WTC11 (cell line): ENCODE results near the gene ISG15. TPM values are rescaled to one million over a fixed set of nuclear protein-coding genes. Genes with fewer than 3 reads are reported as not detected.

Experiments used
- ATAC-seq: fragments of 200-7000 bp; cut with Tn5 transposase; 2 replicates; pipeline ENCODE4 v1.10.0; 2021; ENCODE audit warnings: mild to moderate bottlenecking, moderate library complexity
- CTCF ChIA-PET: fragments of 300-600 bp; sonication (Branson Sonifier 250); formaldehyde crosslinking; loops from one replicate; lab custom pipeline; 2021; ENCODE audit warnings: antibody characterized with exemption; lab: Charles Lee
- POLR2A ChIA-PET: fragments of 350-600 bp; sonication (Branson Sonifier 250); formaldehyde crosslinking; loops from one replicate; lab custom pipeline; 2021; ENCODE audit warnings: antibody characterized with exemption; lab: Charles Lee
- DNase-seq: peaks from one replicate; pipeline ENCODE4 v3.0.0; 2021; ENCODE audit warnings: low spot score
- H3K27ac Mint-ChIP-seq: 2 replicates; pipeline ENCODE4 v1.8.0; 2021; ENCODE audit warnings: mixed read lengths
- H3K27me3 Mint-ChIP-seq: 2 replicates; pipeline ENCODE4 v1.8.0; 2021; ENCODE audit warnings: low read depth, mild to moderate bottlenecking, moderate library complexity, mixed read lengths
- H3K36me3 Mint-ChIP-seq: 2 replicates; pipeline ENCODE4 v1.8.0; 2021; ENCODE audit warnings: mixed read lengths
- H3K4me1 Mint-ChIP-seq: 2 replicates; pipeline ENCODE4 v1.8.0; 2022; ENCODE audit warnings: mixed read lengths
- H3K4me3 Mint-ChIP-seq: 2 replicates; pipeline ENCODE4 v1.8.0; 2021; ENCODE audit warnings: mild to moderate bottlenecking, moderate library complexity, mixed read lengths
- H3K9me3 Mint-ChIP-seq: 2 replicates; pipeline ENCODE4 v1.8.0; 2021; ENCODE audit warnings: mixed read lengths
- ESRRA ChIP-seq: sonication (generic); formaldehyde crosslinking; IDR thresholded peaks from 2 replicates; pipeline ENCODE4 v1.8.1; 2022; ENCODE audit warnings: mild to moderate bottlenecking, missing genetic modification reagents, borderline replicate concordance
- GTF2I ChIP-seq: fragments of 250-450 bp; sonication (Bioruptor Pico); conservative IDR thresholded peaks from 2 replicates; pipeline ENCODE4 v1.4.0; 2021; ENCODE audit warnings: mild to moderate bottlenecking
- JAZF1 ChIP-seq: fragments of 250-450 bp; sonication (Bioruptor Pico); IDR thresholded peaks from 2 replicates; pipeline ENCODE4 v1.9.0; 2021; ENCODE audit warnings: moderate library complexity, mild to moderate bottlenecking, inconsistent platforms
- MYBL2 ChIP-seq: sonication (generic); formaldehyde crosslinking; IDR thresholded peaks from 2 replicates; pipeline ENCODE4 v1.8.1; 2023; ENCODE audit warnings: mild to moderate bottlenecking, moderate library complexity, missing genetic modification reagents
- NFATC4 ChIP-seq: fragments of 250-450 bp; sonication (Bioruptor Pico); IDR thresholded peaks from 2 replicates; pipeline ENCODE4 v1.9.0; 2021; ENCODE audit warnings: mild to moderate bottlenecking
- NR2C2 ChIP-seq: sonication (generic); formaldehyde crosslinking; IDR thresholded peaks from 2 replicates; pipeline ENCODE4 v1.8.0; 2022; ENCODE audit warnings: mild to moderate bottlenecking, missing genetic modification reagents
- RORB ChIP-seq: fragments of 250-450 bp; sonication (Bioruptor Pico); IDR thresholded peaks from 2 replicates; pipeline ENCODE4 v1.9.0; 2021; ENCODE audit warnings: mild to moderate bottlenecking
- SMAD3 ChIP-seq: sonication (generic); formaldehyde crosslinking; IDR thresholded peaks from 2 replicates; pipeline ENCODE4 v1.8.0; 2022; ENCODE audit warnings: missing genetic modification reagents, mild to moderate bottlenecking, borderline replicate concordance
- SP1 ChIP-seq: sonication (generic); formaldehyde crosslinking; conservative IDR thresholded peaks from 2 replicates; pipeline ENCODE4 v1.8.1; 2022; ENCODE audit warnings: missing genetic modification reagents
- ZNF138 ChIP-seq: sonication (generic); formaldehyde crosslinking; conservative IDR thresholded peaks from 2 replicates; pipeline ENCODE4 v1.8.1; 2022; ENCODE audit warnings: mild to moderate bottlenecking, moderate library complexity, missing genetic modification reagents
- ZNF232 ChIP-seq: sonication (generic); formaldehyde crosslinking; IDR thresholded peaks from 2 replicates; pipeline ENCODE4 v1.8.0; 2022; ENCODE audit warnings: mild to moderate bottlenecking, missing genetic modification reagents
- total RNA-seq: library from RNA; stranded (reverse); gene quantifications from 3 replicates; pipeline ENCODE4 v1.2.3, GENCODE V29; 2021
- TF ChIP-seq, protein P1 (sequence below): fragments of 250-450 bp; sonication (Bioruptor Pico); IDR thresholded peaks from 2 replicates; pipeline ENCODE4 v1.9.0; 2021; ENCODE audit warnings: mild to moderate bottlenecking
- TF ChIP-seq, protein P2 (sequence below): fragments of 250-450 bp; sonication (Bioruptor Pico); IDR thresholded peaks from 2 replicates; pipeline ENCODE4 v1.8.0; 2021; ENCODE audit warnings: mild to moderate bottlenecking
- TF ChIP-seq, protein P3 (sequence below): sonication (generic); formaldehyde crosslinking; conservative IDR thresholded peaks from 2 replicates; pipeline ENCODE4 v1.8.1; 2023; ENCODE audit warnings: mild to moderate bottlenecking, low read depth, missing genetic modification reagents, moderate library complexity
- TF ChIP-seq, protein P4 (sequence below): sonication (generic); formaldehyde crosslinking; IDR thresholded peaks from 2 replicates; pipeline ENCODE4 v1.8.0; 2022; ENCODE audit warnings: mild to moderate bottlenecking, missing genetic modification reagents
- TF ChIP-seq, protein P5 (sequence below): fragments of 250-450 bp; sonication (Bioruptor Pico); IDR thresholded peaks from 2 replicates; pipeline ENCODE4 v1.9.0; 2021; ENCODE audit warnings: mild to moderate bottlenecking, borderline replicate concordance
- TF ChIP-seq, protein P6 (sequence below): sonication (generic); formaldehyde crosslinking; IDR thresholded peaks from 2 replicates; pipeline ENCODE4 v1.8.1; 2023; ENCODE audit warnings: mild to moderate bottlenecking, missing genetic modification reagents
- TF ChIP-seq, protein P7 (sequence below): sonication (generic); formaldehyde crosslinking; IDR thresholded peaks from 2 replicates; pipeline ENCODE4 v1.8.0; 2022; ENCODE audit warnings: mild to moderate bottlenecking, missing genetic modification reagents

ISG15 gene
- total RNA-seq, 1 experiment from 2014 or later, result 29.5 TPM

DNA sequence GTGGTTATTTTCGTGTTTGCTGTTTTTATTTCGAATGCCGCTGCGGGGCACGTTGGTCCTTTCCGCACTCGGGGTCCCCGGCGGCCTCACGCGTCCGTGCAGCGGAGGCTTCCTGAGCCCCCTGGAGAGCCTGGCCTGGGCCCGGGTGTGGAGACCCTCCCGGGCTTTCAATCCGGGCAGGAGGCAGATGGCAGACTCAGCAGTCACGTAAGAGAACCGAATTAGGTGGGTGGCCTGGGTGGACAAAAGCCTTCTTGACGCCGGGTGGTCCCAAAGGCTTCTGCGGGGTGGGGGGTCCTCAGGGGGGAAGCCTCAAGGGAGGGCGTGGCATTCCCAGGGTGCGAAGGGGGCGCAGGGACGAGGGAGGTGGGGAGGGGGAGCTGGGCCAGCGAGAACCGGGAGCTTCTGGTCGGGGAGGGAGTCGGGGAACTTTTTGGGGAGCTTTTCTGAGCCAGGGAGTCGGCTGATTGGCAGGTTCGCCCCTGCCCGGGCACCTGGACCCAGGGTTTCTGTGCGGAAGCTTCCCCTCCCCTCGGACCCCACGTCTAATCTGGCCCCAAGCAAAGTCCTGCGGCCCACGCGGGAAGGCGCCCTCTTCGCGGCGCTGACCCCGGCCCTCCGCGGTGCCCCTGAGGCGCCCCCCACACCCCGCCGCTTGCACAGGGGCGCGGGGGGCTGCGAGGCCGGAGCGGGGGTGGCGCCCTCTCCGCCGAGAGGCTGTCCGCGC lies 12.1 kb upstream of the ISG15 start:
- H3K4me1 Mint-ChIP-seq, result peaks cover 15% of the 10 kb centered on the region
- DNase-seq (no peak), ATAC-seq (no peak)
- peaks cover 72% of the 10 kb centered on the region for H3K27me3 Mint-ChIP-seq
- no peak overlapping the region for H3K27ac Mint-ChIP-seq
- peak overlapping the region; percentile 70 for H3K4me3 Mint-ChIP-seq
- TF ChIP-seq, protein P1, sequence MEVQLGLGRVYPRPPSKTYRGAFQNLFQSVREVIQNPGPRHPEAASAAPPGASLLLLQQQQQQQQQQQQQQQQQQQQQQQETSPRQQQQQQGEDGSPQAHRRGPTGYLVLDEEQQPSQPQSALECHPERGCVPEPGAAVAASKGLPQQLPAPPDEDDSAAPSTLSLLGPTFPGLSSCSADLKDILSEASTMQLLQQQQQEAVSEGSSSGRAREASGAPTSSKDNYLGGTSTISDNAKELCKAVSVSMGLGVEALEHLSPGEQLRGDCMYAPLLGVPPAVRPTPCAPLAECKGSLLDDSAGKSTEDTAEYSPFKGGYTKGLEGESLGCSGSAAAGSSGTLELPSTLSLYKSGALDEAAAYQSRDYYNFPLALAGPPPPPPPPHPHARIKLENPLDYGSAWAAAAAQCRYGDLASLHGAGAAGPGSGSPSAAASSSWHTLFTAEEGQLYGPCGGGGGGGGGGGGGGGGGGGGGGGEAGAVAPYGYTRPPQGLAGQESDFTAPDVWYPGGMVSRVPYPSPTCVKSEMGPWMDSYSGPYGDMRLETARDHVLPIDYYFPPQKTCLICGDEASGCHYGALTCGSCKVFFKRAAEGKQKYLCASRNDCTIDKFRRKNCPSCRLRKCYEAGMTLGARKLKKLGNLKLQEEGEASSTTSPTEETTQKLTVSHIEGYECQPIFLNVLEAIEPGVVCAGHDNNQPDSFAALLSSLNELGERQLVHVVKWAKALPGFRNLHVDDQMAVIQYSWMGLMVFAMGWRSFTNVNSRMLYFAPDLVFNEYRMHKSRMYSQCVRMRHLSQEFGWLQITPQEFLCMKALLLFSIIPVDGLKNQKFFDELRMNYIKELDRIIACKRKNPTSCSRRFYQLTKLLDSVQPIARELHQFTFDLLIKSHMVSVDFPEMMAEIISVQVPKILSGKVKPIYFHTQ (CRISPR knock-in tag), result no peak
- TF ChIP-seq MYBL2 (no peak), NFATC4 (CRISPR knock-in tag) (no peak), GTF2I (CRISPR knock-in tag) (no peak)
- TF ChIP-seq, protein P2, sequence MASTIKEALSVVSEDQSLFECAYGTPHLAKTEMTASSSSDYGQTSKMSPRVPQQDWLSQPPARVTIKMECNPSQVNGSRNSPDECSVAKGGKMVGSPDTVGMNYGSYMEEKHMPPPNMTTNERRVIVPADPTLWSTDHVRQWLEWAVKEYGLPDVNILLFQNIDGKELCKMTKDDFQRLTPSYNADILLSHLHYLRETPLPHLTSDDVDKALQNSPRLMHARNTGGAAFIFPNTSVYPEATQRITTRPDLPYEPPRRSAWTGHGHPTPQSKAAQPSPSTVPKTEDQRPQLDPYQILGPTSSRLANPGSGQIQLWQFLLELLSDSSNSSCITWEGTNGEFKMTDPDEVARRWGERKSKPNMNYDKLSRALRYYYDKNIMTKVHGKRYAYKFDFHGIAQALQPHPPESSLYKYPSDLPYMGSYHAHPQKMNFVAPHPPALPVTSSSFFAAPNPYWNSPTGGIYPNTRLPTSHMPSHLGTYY (CRISPR knock-in tag), result no peak
- TF ChIP-seq, protein P3, sequence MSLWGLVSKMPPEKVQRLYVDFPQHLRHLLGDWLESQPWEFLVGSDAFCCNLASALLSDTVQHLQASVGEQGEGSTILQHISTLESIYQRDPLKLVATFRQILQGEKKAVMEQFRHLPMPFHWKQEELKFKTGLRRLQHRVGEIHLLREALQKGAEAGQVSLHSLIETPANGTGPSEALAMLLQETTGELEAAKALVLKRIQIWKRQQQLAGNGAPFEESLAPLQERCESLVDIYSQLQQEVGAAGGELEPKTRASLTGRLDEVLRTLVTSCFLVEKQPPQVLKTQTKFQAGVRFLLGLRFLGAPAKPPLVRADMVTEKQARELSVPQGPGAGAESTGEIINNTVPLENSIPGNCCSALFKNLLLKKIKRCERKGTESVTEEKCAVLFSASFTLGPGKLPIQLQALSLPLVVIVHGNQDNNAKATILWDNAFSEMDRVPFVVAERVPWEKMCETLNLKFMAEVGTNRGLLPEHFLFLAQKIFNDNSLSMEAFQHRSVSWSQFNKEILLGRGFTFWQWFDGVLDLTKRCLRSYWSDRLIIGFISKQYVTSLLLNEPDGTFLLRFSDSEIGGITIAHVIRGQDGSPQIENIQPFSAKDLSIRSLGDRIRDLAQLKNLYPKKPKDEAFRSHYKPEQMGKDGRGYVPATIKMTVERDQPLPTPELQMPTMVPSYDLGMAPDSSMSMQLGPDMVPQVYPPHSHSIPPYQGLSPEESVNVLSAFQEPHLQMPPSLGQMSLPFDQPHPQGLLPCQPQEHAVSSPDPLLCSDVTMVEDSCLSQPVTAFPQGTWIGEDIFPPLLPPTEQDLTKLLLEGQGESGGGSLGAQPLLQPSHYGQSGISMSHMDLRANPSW (CRISPR knock-in tag), result no peak
- TF ChIP-seq, protein P4, sequence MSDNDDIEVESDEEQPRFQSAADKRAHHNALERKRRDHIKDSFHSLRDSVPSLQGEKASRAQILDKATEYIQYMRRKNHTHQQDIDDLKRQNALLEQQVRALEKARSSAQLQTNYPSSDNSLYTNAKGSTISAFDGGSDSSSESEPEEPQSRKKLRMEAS (CRISPR knock-in tag), result 0 out of 2 replicates have a peak, but pooled peaks have one; percentile 57
- TF ChIP-seq, all 79 proteins: peak for 1
- no peaks in the 10 kb centered on the region for H3K9me3 Mint-ChIP-seq
- H3K36me3 Mint-ChIP-seq, result no peaks in the 10 kb centered on the region
- ChIA-PET CTCF (interaction anchor here (0.6 to 4.1 kb wide), 18 partner anchors 9 to 338 kb away, joined by 3 to 47 read pairs (median 8); partner anchors contain the start of genes AGRN, ISG15, PERM1 and PLEKHN1), POLR2A (interaction anchor here (1.4 to 2.9 kb wide), 2 partner anchors 13 to 18 kb away, joined by 8 to 11 read pairs; partner anchors contain the start of genes AGRN and ISG15)

DNA sequence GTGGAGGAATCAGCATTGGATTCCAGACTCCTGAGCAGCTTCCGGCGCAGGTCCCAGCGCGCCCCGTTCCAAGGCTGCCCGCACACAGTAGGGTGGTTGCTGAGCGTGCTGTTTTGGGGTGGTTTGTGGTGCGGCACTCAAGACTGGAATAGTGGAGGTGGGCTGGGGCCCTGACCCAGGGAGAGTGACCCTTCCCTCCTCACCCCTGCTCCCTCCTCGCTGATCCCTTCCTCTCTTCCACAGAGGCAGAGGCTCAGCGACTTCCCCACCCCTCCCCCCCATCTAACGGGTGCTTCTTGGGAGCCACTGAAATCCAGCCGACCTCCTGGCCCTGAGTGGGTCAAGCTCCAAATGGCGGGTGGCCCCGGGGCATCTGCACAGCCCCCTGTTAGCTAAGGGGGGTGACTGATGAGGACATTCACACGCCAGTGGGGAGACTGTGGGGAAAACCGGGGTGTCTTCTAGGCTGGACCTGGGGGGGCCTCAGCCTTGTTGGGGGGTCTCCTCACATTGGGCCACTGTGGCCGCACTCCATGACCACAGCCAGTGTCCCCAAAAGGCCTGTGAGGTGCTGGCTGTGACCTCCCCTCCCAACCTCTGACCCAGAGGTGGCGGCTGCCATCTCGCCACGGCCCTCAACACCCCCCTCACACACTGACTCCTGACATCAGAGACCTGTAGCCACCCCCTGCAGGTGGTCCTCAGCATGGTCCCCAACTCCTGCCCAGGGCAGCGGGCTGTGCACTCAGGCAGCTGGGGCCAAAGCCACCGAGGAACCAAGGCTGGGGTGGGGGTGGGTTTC lies 9.5 kb upstream of the ISG15 start:
- Mint-ChIP-seq H3K9me3 (no peaks in the 10 kb centered on the region), H3K4me1 (peaks cover 14% of the 10 kb centered on the region), H3K27ac (no peak overlapping the region), H3K36me3 (no peaks in the 10 kb centered on the region), H3K27me3 (peaks cover 75% of the 10 kb centered on the region), H3K4me3 (no peak overlapping the region)
- DNase-seq (no peak), ATAC-seq (no peak)
- ChIA-PET CTCF (interaction anchor here (0.5 to 3.2 kb wide), 7 partner anchors 10 to 243 kb away, joined by 3 to 36 read pairs (median 4); partner anchors contain the start of gene ISG15), POLR2A (interaction anchor here (0.6 to 1.0 kb wide), 2 partner anchors 10 to 790 kb away, joined by 3 read pairs; partner anchors contain the start of gene ISG15)
- TF ChIP-seq SMAD3 (no peak), JAZF1 (CRISPR knock-in tag) (no peak), ZNF138 (CRISPR knock-in tag) (no peak), NR2C2 (CRISPR knock-in tag) (no peak), ZNF232 (CRISPR knock-in tag) (no peak), SP1 (CRISPR knock-in tag) (no peak), RORB (CRISPR knock-in tag) (no peak), NFATC4 (CRISPR knock-in tag) (no peak), ESRRA (no peak)
- TF ChIP-seq, protein P5, sequence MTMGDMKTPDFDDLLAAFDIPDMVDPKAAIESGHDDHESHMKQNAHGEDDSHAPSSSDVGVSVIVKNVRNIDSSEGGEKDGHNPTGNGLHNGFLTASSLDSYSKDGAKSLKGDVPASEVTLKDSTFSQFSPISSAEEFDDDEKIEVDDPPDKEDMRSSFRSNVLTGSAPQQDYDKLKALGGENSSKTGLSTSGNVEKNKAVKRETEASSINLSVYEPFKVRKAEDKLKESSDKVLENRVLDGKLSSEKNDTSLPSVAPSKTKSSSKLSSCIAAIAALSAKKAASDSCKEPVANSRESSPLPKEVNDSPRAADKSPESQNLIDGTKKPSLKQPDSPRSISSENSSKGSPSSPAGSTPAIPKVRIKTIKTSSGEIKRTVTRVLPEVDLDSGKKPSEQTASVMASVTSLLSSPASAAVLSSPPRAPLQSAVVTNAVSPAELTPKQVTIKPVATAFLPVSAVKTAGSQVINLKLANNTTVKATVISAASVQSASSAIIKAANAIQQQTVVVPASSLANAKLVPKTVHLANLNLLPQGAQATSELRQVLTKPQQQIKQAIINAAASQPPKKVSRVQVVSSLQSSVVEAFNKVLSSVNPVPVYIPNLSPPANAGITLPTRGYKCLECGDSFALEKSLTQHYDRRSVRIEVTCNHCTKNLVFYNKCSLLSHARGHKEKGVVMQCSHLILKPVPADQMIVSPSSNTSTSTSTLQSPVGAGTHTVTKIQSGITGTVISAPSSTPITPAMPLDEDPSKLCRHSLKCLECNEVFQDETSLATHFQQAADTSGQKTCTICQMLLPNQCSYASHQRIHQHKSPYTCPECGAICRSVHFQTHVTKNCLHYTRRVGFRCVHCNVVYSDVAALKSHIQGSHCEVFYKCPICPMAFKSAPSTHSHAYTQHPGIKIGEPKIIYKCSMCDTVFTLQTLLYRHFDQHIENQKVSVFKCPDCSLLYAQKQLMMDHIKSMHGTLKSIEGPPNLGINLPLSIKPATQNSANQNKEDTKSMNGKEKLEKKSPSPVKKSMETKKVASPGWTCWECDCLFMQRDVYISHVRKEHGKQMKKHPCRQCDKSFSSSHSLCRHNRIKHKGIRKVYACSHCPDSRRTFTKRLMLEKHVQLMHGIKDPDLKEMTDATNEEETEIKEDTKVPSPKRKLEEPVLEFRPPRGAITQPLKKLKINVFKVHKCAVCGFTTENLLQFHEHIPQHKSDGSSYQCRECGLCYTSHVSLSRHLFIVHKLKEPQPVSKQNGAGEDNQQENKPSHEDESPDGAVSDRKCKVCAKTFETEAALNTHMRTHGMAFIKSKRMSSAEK, result no peak
- TF ChIP-seq, protein P6, sequence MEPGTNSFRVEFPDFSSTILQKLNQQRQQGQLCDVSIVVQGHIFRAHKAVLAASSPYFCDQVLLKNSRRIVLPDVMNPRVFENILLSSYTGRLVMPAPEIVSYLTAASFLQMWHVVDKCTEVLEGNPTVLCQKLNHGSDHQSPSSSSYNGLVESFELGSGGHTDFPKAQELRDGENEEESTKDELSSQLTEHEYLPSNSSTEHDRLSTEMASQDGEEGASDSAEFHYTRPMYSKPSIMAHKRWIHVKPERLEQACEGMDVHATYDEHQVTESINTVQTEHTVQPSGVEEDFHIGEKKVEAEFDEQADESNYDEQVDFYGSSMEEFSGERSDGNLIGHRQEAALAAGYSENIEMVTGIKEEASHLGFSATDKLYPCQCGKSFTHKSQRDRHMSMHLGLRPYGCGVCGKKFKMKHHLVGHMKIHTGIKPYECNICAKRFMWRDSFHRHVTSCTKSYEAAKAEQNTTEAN (CRISPR knock-in tag), result no peak
- TF ChIP-seq, protein P7, sequence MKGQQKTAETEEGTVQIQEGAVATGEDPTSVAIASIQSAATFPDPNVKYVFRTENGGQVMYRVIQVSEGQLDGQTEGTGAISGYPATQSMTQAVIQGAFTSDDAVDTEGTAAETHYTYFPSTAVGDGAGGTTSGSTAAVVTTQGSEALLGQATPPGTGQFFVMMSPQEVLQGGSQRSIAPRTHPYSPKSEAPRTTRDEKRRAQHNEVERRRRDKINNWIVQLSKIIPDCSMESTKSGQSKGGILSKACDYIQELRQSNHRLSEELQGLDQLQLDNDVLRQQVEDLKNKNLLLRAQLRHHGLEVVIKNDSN, result no peak
